ENCODE results near the gene GPNMB. TPM values are rescaled to one million over a fixed set of nuclear protein-coding genes. Genes with fewer than 3 reads are reported as not detected.

The GPNMB gene
- total RNA-seq, 1 experiment from 2014 or later, result 1.2 TPM

GRCh38 chr7:23207884-23208283 is 38.7 kb upstream of the GPNMB start:
- no peaks in the 10 kb centered on the region for H3K27me3 Mint-ChIP-seq (ENCODE audit: low read depth)
- H3K27ac Mint-ChIP-seq, result no peak overlapping the region
- no peaks in the 10 kb centered on the region for H3K79me1 ChIP-seq (ENCODE audit: insufficient read depth, low read depth, low read length, poor library complexity, severe bottlenecking)
- no peak overlapping the region for H3K4me2 ChIP-seq (ENCODE audit: insufficient read depth, insufficient read length, low read length)
- no peak overlapping the region for H3K23ac ChIP-seq (ENCODE audit: insufficient read length, low read depth, low read length)
- no peak overlapping the region for H3K18ac ChIP-seq (ENCODE audit: insufficient read length, low read depth, low read length)
- H3K9ac ChIP-seq (ENCODE audit: extremely low read depth, insufficient read length, low read length), result no peak overlapping the region
- DNase-seq, result no peak
- H3T11ph ChIP-seq (ENCODE audit: low read length), result no peak overlapping the region
- peaks cover 0 to 7% of the 10 kb centered on the region in 2 experiments; a peak in 1 of 4 replicates for H3K4me1 Mint-ChIP-seq
- H3K4me3 Mint-ChIP-seq, result no peak overlapping the region
- H3K4ac ChIP-seq (ENCODE audit: low read depth, low read length), result no peak overlapping the region
- no peaks in the 10 kb centered on the region for H3K4me1 ChIP-seq (ENCODE audit: insufficient read depth, low read length)
- no peak overlapping the region for H2BK15ac ChIP-seq (ENCODE audit: low read depth, low read length)
- H4K91ac ChIP-seq (ENCODE audit: insufficient read length, low read depth, low read length), result no peak overlapping the region
- no peak overlapping the region for H2AFZ ChIP-seq (ENCODE audit: low read length)
- no CpG with 5 or more reads among the region's 3 CpGs for WGBS (ENCODE audit: extremely low coverage, insufficient read length, low lambda C conversion rate)
- H3K79me2 ChIP-seq (ENCODE audit: insufficient read depth, low read length), result no peaks in the 10 kb centered on the region
- H3K23me2 ChIP-seq (ENCODE audit: insufficient read length, low read depth, low read length, poor library complexity, severe bottlenecking), result no peaks in the 10 kb centered on the region
- no peak overlapping the region for H3K27ac ChIP-seq (ENCODE audit: insufficient read length, low read depth, low read length)
- no peaks in the 10 kb centered on the region for H3K9me3 Mint-ChIP-seq
- no peaks in the 10 kb centered on the region for H3K27me3 ChIP-seq (ENCODE audit: insufficient read depth, low read length)
- H3K9me3 ChIP-seq (ENCODE audit: control insufficient read depth, low read depth, low read length), result no peaks in the 10 kb centered on the region
- H4K8ac ChIP-seq (replicated peaks; ENCODE audit: insufficient read length, low read depth, low read length), result no peak overlapping the region
- no peak overlapping the region for H3K56ac ChIP-seq (ENCODE audit: insufficient read length, low read depth, low read length)
- TF ChIP-seq CTCF (conservative IDR thresholded peaks at IDR 0.05), result no peak
- H4K5ac ChIP-seq (ENCODE audit: insufficient read length, low read depth, low read length), result no peak overlapping the region
- no peak overlapping the region for H2BK20ac ChIP-seq (ENCODE audit: low read depth, low read length, poor library complexity, severe bottlenecking)
- no peak overlapping the region for H2BK5ac ChIP-seq (ENCODE audit: insufficient read length, low read length)
- peaks cover 0 to 6% (median 3%) of the 10 kb centered on the region in 3 experiments; a peak in 2 of 7 replicates for H3K36me3 Mint-ChIP-seq (ENCODE audit: insufficient read depth in 1 of 3, low read depth in 3 of 3)
- no peak overlapping the region for H3K14ac ChIP-seq (ENCODE audit: insufficient read depth, low read length)
- no peak overlapping the region for H2BK120ac ChIP-seq (ENCODE audit: low read depth, low read length, poor library complexity, severe bottlenecking)
- no peak overlapping the region for H2AK5ac ChIP-seq (ENCODE audit: insufficient read length, low read length)
- no peak overlapping the region for H2BK12ac ChIP-seq (ENCODE audit: insufficient read length, low read depth, low read length)
- H4K20me1 ChIP-seq (ENCODE audit: control insufficient read depth, insufficient read depth, insufficient read length), result no peaks in the 10 kb centered on the region
